B cell (primary cell): ENCODE data around the gene ANKRD42. TPM values are rescaled to one million over a fixed set of nuclear protein-coding genes. Genes with fewer than 3 reads are reported as not detected.

ENCODE experiments used
- ATAC-seq: fragments of 200-7000 bp; cut with Tn5 transposase; one replicate; pipeline ENCODE4 v1.10.0; 2021; ENCODE audit warnings: low read depth, mild to moderate bottlenecking, moderate number of reproducible peaks, moderate library complexity
- CTCF ChIA-PET: fragments of 350-600 bp; sonication (Branson Sonifier 250); formaldehyde crosslinking; loops from one replicate; lab custom pipeline; 2021; ENCODE audit warnings: antibody characterized with exemption, inconsistent platforms; lab: Charles Lee
- POLR2A ChIA-PET: fragments of 350-600 bp; sonication (Branson Sonifier 250); formaldehyde crosslinking; loops from one replicate; lab custom pipeline; 2021; ENCODE audit warnings: antibody characterized with exemption; lab: Charles Lee
- DNase-seq: peaks from one replicate; pipeline ENCODE4 v3.0.0; 2013
- H2AFZ ChIP-seq: 2 replicates; pipeline ENCODE4 v1.6.1; 2012; ENCODE audit warnings: mild to moderate bottlenecking, low read depth, low read length; ENCODE audit not compliant: insufficient read depth, poor library complexity, severe bottlenecking
- H3K27ac ChIP-seq, 2 donors: 1 replicate in 1 of 2; 2 replicates in 1 of 2; pipeline ENCODE4 v1.5.1; 2012 to 2013; ENCODE audit warnings: low read length in 2 of 2, mild to moderate bottlenecking in 2 of 2, moderate library complexity in 1 of 2
- H3K27me3 ChIP-seq, 4 experiments: fragments of 200-600 bp in 1 of 4; sonication (generic) in 1 of 4; replicated peaks in 1 of 4; 1 replicate in 2 of 4; 2 replicates in 2 of 4; pipeline versions ENCODE4 v1.6.1 to v1.7.0; 2013 to 2016; ENCODE audit warnings: low read length in 3 of 4, mild to moderate bottlenecking in 2 of 4, mixed read lengths in 1 of 4, moderate library complexity in 1 of 4; ENCODE audit not compliant: insufficient read depth in 4 of 4, control insufficient read depth in 3 of 4; ENCODE audit errors: control extremely low read depth in 1 of 4
- H3K36me3 ChIP-seq, 2 experiments: replicated peaks in 1 of 2; 1 replicate in 1 of 2; 2 replicates in 1 of 2; pipeline versions ENCODE4 v1.6.1 to v1.7.1; 2013; ENCODE audit warnings: low read length in 1 of 2; ENCODE audit not compliant: insufficient read depth in 2 of 2, control insufficient read depth in 1 of 2; ENCODE audit errors: control extremely low read depth in 1 of 2, extremely low read depth in 1 of 2
- H3K4me1 ChIP-seq, 2 donors: fragments of 200-600 bp in 1 of 2; sonication (generic) in 1 of 2; 1 replicate in 1 of 2; 2 replicates in 1 of 2; pipeline versions ENCODE4 v1.5.1 to v1.6.1; 2013 to 2017; ENCODE audit warnings: low read length in 2 of 2; ENCODE audit not compliant: control insufficient read depth in 2 of 2, insufficient read depth in 2 of 2
- H3K4me2 ChIP-seq: replicated peaks from 2 replicates; pipeline ENCODE3; 2012; ENCODE audit warnings: mild to moderate bottlenecking, low read depth, low read length; ENCODE audit not compliant: poor library complexity, severe bottlenecking
- H3K4me3 ChIP-seq, 5 experiments: fragments of 200-600 bp in 1 of 5; sonication (generic) in 1 of 5; 1 replicate in 3 of 5; 2 replicates in 2 of 5; pipeline versions ENCODE4 v1.5.1 to v1.7.0; 2011 to 2016; ENCODE audit warnings: low read length in 4 of 5, mild to moderate bottlenecking in 4 of 5, low read depth in 2 of 5, control low read depth in 1 of 5, moderate library complexity in 1 of 5; ENCODE audit not compliant: insufficient read depth in 1 of 5; ENCODE audit errors: control extremely low read depth in 1 of 5, extremely low read depth in 1 of 5
- H3K79me2 ChIP-seq: fragments of 200-600 bp; sonication (generic); one replicate; pipeline ENCODE4 v1.6.0; 2016; ENCODE audit warnings: low read length; ENCODE audit not compliant: control insufficient read depth, insufficient read depth
- H3K9ac ChIP-seq: fragments of 200-600 bp; sonication (generic); 2 replicates; pipeline ENCODE4 v1.6.1; 2017; ENCODE audit warnings: mild to moderate bottlenecking, low read length, moderate library complexity
- H3K9me3 ChIP-seq, 3 donors: one replicate each; pipeline versions ENCODE4 v1.6.1 to v1.7.1; 2013; ENCODE audit warnings: low read length in 2 of 3; ENCODE audit not compliant: control insufficient read depth in 2 of 3, insufficient read depth in 1 of 3; ENCODE audit errors: control extremely low read depth in 1 of 3
- H4K20me1 ChIP-seq: 2 replicates; pipeline ENCODE4 v1.6.0; 2012; ENCODE audit warnings: mild to moderate bottlenecking, low read length; ENCODE audit not compliant: insufficient read depth, control insufficient read depth, poor library complexity, severe bottlenecking
- H3K27ac Mint-ChIP-seq: one replicate; pipeline ENCODE4 v1.8.0; 2021; ENCODE audit warnings: mixed read lengths
- H3K27me3 Mint-ChIP-seq: one replicate; pipeline ENCODE4 v1.8.0; 2021; ENCODE audit warnings: mixed read lengths
- H3K4me1 Mint-ChIP-seq: one replicate; pipeline ENCODE4 v1.8.0; 2021; ENCODE audit warnings: mixed read lengths
- H3K4me3 Mint-ChIP-seq: one replicate; pipeline ENCODE4 v1.8.0; 2021; ENCODE audit warnings: mixed read lengths
- H3K9me3 Mint-ChIP-seq: one replicate; pipeline ENCODE4 v1.8.0; 2022; ENCODE audit warnings: mixed read lengths; ENCODE audit not compliant: insufficient read depth
- EZH2 ChIP-seq: IDR thresholded peaks from 2 replicates; pipeline ENCODE4 v1.6.1; 2012; ENCODE audit warnings: borderline replicate concordance, low read depth, mild to moderate bottlenecking, moderate library complexity, low read length; ENCODE audit not compliant: insufficient read depth, poor library complexity, severe bottlenecking
- WGBS: methylation state at CpG from one replicate; pipeline ENCODE4 v1.1.5; 2013; ENCODE audit warnings: missing lambda C conversion rate; ENCODE audit not compliant: insufficient coverage; 5-methylcytosine and 5-hydroxymethylcytosine counted together
- intact Hi-C: fragments of 100-400 bp; cut with micrococcal nuclease; formaldehyde crosslinking; loops from one replicate; pipeline ENCODE4 v1.10.0; 2022
- polyA plus RNA-seq: library from polyadenylated mRNA; depleted of rRNA; stranded (reverse); fragments of >200 nt; gene quantifications from 2 replicates; pipeline ENCODE4 v1.2.3, GENCODE V29; 2012
- total RNA-seq, 2 donors: library from RNA; stranded (reverse); fragments of 120-200 nt in 1 of 2; gene quantifications; 1 replicate in 1 of 2; 2 replicates in 1 of 2; pipeline versions ENCODE4 v1.2.3 to v1.2.4, GENCODE V29; 2013 to 2022
- TF ChIP-seq, protein P1 (sequence below): fragments of 200-600 bp; IDR thresholded peaks from one replicate; pipeline ENCODE4 v1.8.0; 2022; ENCODE audit warnings: antibody characterized with exemption, mild to moderate bottlenecking

ANKRD42 gene
- total and polyA plus RNA-seq, 2 donors (not counting 1 experiment from before 2014, with no cell fraction given) = 4.1 to 13.3 TPM

DNA sequence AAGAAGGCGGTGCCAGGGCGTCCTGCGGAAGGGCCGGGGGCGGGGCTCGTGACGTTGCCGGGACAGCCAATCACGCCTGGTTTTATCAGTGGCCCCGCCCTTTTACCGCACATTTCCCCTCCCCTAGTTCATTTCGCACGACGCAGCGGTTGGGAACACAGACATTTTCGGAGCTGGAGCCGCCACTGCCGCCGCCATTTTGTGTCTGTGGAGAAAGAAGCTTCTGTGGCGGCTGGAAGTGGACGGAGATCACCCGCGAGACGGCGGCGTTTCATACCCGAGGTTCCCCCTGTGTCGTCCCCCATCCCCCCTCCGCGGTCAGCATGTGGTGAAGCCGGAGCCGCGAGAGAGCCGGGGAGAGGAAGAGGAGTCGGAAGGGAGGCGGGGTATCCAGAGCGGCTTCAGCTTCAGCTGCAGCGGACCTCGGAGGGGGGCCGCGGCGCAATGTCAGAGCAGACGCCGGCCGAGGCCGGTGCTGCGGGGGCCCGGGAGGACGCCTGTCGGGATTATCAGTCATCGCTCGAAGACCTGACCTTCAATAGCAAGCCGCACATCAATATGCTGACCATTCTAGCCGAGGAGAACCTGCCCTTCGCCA is 36.4 kb upstream of the ANKRD42 start, which contains the start of gene PCF11:
Gene PCF11, plus strand, starts transcription at position 136 of the 598 bp plus-strand sequence. Its CDS starts 309 bp downstream, at position 445.
- DNase-seq (no peak), ATAC-seq (peak; percentile 12)
- ChIA-PET CTCF (interaction anchor here (0.8 to 2.4 kb wide), 8 partner anchors 85 to 257 kb away, joined by 3 to 10 read pairs (median 4); partner anchors contain the start of genes DDIAS, PRCP and RAB30), POLR2A (interaction anchor here (0.6 to 3.3 kb wide), 15 partner anchors 11 to 261 kb away, joined by 3 to 34 read pairs (median 5); partner anchors contain the start of genes ANKRD42, CCDC90B, DDIAS and PRCP)
- no peaks in the 10 kb centered on the region for H3K27me3 Mint-ChIP-seq
- peaks cover 20% of the 10 kb centered on the region for H4K20me1 ChIP-seq
- H3K4me3 Mint-ChIP-seq = peak within 1 kb of the TSS; percentile 98
- H3K27ac ChIP-seq = peak within 1 kb of the TSS; percentile 94 to 98
- peak within 1 kb of the TSS; percentile 100 for H3K27ac Mint-ChIP-seq
- H3K36me3 ChIP-seq = peaks cover 0 to 20% of the 10 kb centered on the region in 2 experiments
- no peaks in the 10 kb centered on the region for H3K9me3 Mint-ChIP-seq
- TF ChIP-seq EZH2 = no peak
- TF ChIP-seq, protein P1, sequence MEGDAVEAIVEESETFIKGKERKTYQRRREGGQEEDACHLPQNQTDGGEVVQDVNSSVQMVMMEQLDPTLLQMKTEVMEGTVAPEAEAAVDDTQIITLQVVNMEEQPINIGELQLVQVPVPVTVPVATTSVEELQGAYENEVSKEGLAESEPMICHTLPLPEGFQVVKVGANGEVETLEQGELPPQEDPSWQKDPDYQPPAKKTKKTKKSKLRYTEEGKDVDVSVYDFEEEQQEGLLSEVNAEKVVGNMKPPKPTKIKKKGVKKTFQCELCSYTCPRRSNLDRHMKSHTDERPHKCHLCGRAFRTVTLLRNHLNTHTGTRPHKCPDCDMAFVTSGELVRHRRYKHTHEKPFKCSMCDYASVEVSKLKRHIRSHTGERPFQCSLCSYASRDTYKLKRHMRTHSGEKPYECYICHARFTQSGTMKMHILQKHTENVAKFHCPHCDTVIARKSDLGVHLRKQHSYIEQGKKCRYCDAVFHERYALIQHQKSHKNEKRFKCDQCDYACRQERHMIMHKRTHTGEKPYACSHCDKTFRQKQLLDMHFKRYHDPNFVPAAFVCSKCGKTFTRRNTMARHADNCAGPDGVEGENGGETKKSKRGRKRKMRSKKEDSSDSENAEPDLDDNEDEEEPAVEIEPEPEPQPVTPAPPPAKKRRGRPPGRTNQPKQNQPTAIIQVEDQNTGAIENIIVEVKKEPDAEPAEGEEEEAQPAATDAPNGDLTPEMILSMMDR = no peak
- peaks cover 45% of the 10 kb centered on the region for H3K4me1 Mint-ChIP-seq
- intact Hi-C loops = loop anchor here (1.0 to 2.0 kb wide), 7 partner anchors 36 to 256 kb away; partner anchors contain the start of genes ANKRD42, CCDC90B, DDIAS and RAB30
- peaks cover 30 to 31% of the 10 kb centered on the region in 2 donors for H3K4me1 ChIP-seq
- peak within 1 kb of the TSS; percentile 81 for H3K4me2 ChIP-seq
- H2AFZ ChIP-seq = peak within 1 kb of the TSS; percentile 94
- H3K27me3 ChIP-seq = no peaks in the 10 kb centered on the region
- peak within 1 kb of the TSS; percentile 81 to 99 (median 99) for H3K4me3 ChIP-seq
- no peaks in the 10 kb centered on the region for H3K9me3 ChIP-seq
- H3K79me2 ChIP-seq = peaks cover 62% of the 10 kb centered on the region
- under 1% methylated on average over 45 of the region's 55 CpGs for WGBS
- peak within 1 kb of the TSS; percentile 97 for H3K9ac ChIP-seq
